SK-N-SH (cell line): Measurements from ENCODE around the gene PRSS56. TPM values are rescaled to one million over a fixed set of nuclear protein-coding genes. Genes with fewer than 3 reads are reported as not detected.

Experiments used
- CTCF ChIA-PET: fragments of 300-600, 350-600 bp; formaldehyde crosslinking; extraction: SDS; loops from one replicate; lab custom pipeline; 2021; lab: Yijun Ruan, JAX
- POLR2A ChIA-PET: fragments of 350-600 bp; sonication (Branson Sonifier 250); formaldehyde crosslinking; extraction: SDS; loops from one replicate; lab custom pipeline; 2020; ENCODE audit warnings: antibody characterized with exemption, inconsistent platforms; lab: Yijun Ruan, JAX
- DNase-seq: peaks from one replicate; pipeline ENCODE4 v3.0.0; 2012
- H2AFZ ChIP-seq: fragments of 200-600 bp; sonication (generic); 2 replicates; pipeline ENCODE4 v1.8.1; 2016; ENCODE audit warnings: antibody characterized with exemption, mild to moderate bottlenecking, low read depth
- H3F3A ChIP-seq: fragments of 200-600 bp; sonication (generic); replicated peaks from 2 replicates; pipeline ENCODE3; 2016; ENCODE audit warnings: antibody characterized with exemption, mild to moderate bottlenecking; ENCODE audit not compliant: insufficient read depth
- H3K27ac ChIP-seq, 2 experiments: fragments of 200-500 bp in 1 of 2; fragments of 200-600 bp in 1 of 2; sonication (Bioruptor generic) in 1 of 2; sonication (generic), shearing (Covaris generic) in 1 of 2; 2 replicates each; pipeline versions ENCODE4 v1.5.1 to v1.6.1; 2014 to 2016; ENCODE audit warnings: low read depth in 2 of 2, inconsistent platforms in 1 of 2, low read length in 1 of 2, mild to moderate bottlenecking in 1 of 2, mixed read lengths in 1 of 2
- H3K27me3 ChIP-seq: fragments of 200-600 bp; sonication (generic), shearing (Covaris generic); 2 replicates; pipeline ENCODE4 v1.6.1; 2016; ENCODE audit warnings: mixed run types; ENCODE audit not compliant: insufficient read depth
- H3K36me3 ChIP-seq, 2 experiments: fragments of 200-500 bp in 1 of 2; fragments of 200-600 bp in 1 of 2; sonication (Bioruptor generic) in 1 of 2; sonication (generic) in 1 of 2; replicated peaks in 1 of 2; 2 replicates each; pipeline versions ENCODE3 to v1.5.1; 2014 to 2016; ENCODE audit warnings: low read length in 1 of 2, mild to moderate bottlenecking in 1 of 2; ENCODE audit not compliant: insufficient read depth in 2 of 2, control insufficient read depth in 1 of 2
- H3K4me1 ChIP-seq, 2 experiments: fragments of 200-500 bp in 1 of 2; fragments of 200-600 bp in 1 of 2; sonication (Bioruptor generic) in 1 of 2; sonication (generic), shearing (Covaris generic) in 1 of 2; 2 replicates each; pipeline versions ENCODE4 v1.5.1 to v1.6.1; 2014 to 2016; ENCODE audit warnings: low read depth in 1 of 2, low read length in 1 of 2, mixed run types in 1 of 2; ENCODE audit not compliant: insufficient read depth in 2 of 2, control insufficient read depth in 1 of 2
- H3K4me2 ChIP-seq: fragments of 200-600 bp; sonication (generic), shearing (Covaris generic); 2 replicates; pipeline ENCODE4 v1.6.1; 2017; ENCODE audit warnings: mixed run types
- H3K4me3 ChIP-seq, 2 experiments: fragments of 200-500 bp in 1 of 2; fragments of 200-600 bp in 1 of 2; sonication (Bioruptor generic) in 1 of 2; sonication (generic), shearing (Covaris generic) in 1 of 2; 2 replicates each; pipeline versions ENCODE4 v1.5.1 to v1.8.1; 2014 to 2016; ENCODE audit warnings: low read depth in 2 of 2, inconsistent platforms in 1 of 2, low read length in 1 of 2, mild to moderate bottlenecking in 1 of 2, mixed read lengths in 1 of 2, moderate library complexity in 1 of 2
- H3K79me2 ChIP-seq: fragments of 200-600 bp; sonication (generic); 2 replicates; pipeline ENCODE4 v1.8.1; 2017; ENCODE audit warnings: mild to moderate bottlenecking; ENCODE audit not compliant: insufficient read depth
- H3K9ac ChIP-seq: fragments of 200-600 bp; sonication (generic); 2 replicates; pipeline ENCODE4 v1.6.1; 2017; ENCODE audit warnings: mixed run types
- H3K9me2 ChIP-seq: fragments of 200-600 bp; sonication (generic); 2 replicates; pipeline ENCODE4 v1.6.1; 2017; ENCODE audit warnings: mixed run types
- H3K9me3 ChIP-seq: fragments of 200-600 bp; sonication (generic); 2 replicates; pipeline ENCODE4 v1.6.1; 2017; ENCODE audit warnings: mixed run types, mild to moderate bottlenecking, moderate library complexity
- H4K20me1 ChIP-seq: fragments of 200-600 bp; sonication (generic); 2 replicates; pipeline ENCODE4 v1.6.1; 2017; ENCODE audit warnings: mild to moderate bottlenecking, mixed run types; ENCODE audit not compliant: insufficient read depth
- ELF1 ChIP-seq: IDR thresholded peaks from 2 replicates; pipeline ENCODE4 v1.4.0; 2012
- EP300 ChIP-seq, 2 experiments: IDR thresholded peaks; 2 replicates each; pipeline versions ENCODE4 v1.4.0 to v1.6.1; 2012; ENCODE audit warnings: borderline replicate concordance in 1 of 2, low read depth in 1 of 2, low read length in 1 of 2
- FOXJ3 ChIP-seq: sonication (generic); formaldehyde crosslinking; IDR thresholded peaks from 2 replicates; pipeline ENCODE4 v1.5.1; 2020; ENCODE audit warnings: mild to moderate bottlenecking, missing genetic modification reagents
- FOXM1 ChIP-seq: IDR thresholded peaks from 2 replicates; pipeline ENCODE4 v1.4.0; 2012; ENCODE audit warnings: low read depth, mild to moderate bottlenecking
- GABPA ChIP-seq: IDR thresholded peaks from 2 replicates; pipeline ENCODE4 v1.4.0; 2012; ENCODE audit warnings: low read depth, mild to moderate bottlenecking
- MAX ChIP-seq: IDR thresholded peaks from 2 replicates; pipeline ENCODE4 v1.4.0; 2012; ENCODE audit warnings: low read depth
- RAD21 ChIP-seq: IDR thresholded peaks from 2 replicates; pipeline ENCODE4 v1.6.1; 2012; ENCODE audit warnings: mild to moderate bottlenecking, low read length
- SIN3A ChIP-seq: IDR thresholded peaks from 2 replicates; pipeline ENCODE4 v1.6.1; 2012; ENCODE audit warnings: low read depth, mild to moderate bottlenecking, low read length, moderate library complexity, borderline replicate concordance
- SMC3 ChIP-seq: IDR thresholded peaks from 2 replicates; pipeline ENCODE4 v1.6.1; 2012; ENCODE audit warnings: low read depth, low read length, improper control_type of control experiment
- TAF1 ChIP-seq: IDR thresholded peaks from 2 replicates; pipeline ENCODE4 v1.6.1; 2012; ENCODE audit warnings: low read depth, mild to moderate bottlenecking, low read length, moderate library complexity, borderline replicate concordance
- USF2 ChIP-seq: fragments of 150-350 bp; IDR thresholded peaks from 2 replicates; pipeline ENCODE4 v1.6.1; 2017; ENCODE audit warnings: antibody characterized with exemption, low read length, low read depth, borderline replicate concordance
- YY1 ChIP-seq: IDR thresholded peaks from 2 replicates; pipeline ENCODE4 v1.4.0; 2012; ENCODE audit warnings: low read depth, mild to moderate bottlenecking
- WGBS: methylation state at CpG from one replicate; pipeline ENCODE4 v1.1.6; 2017; ENCODE audit warnings: low lambda C conversion rate; 5-methylcytosine and 5-hydroxymethylcytosine counted together
- polyA plus RNA-seq, 3 experiments: library from polyadenylated mRNA; depleted of rRNA; stranded (reverse); fragments of >200 nt; gene quantifications; 2 replicates each; pipeline ENCODE4 v1.2.3, GENCODE V29; 2012
- TF ChIP-seq, protein P1 (sequence below): IDR thresholded peaks from 2 replicates; pipeline ENCODE4 v1.4.0; 2012; ENCODE audit warnings: low read depth, borderline replicate concordance
- TF ChIP-seq, protein P2 (sequence below): fragments of 150-350 bp; IDR thresholded peaks from 2 replicates; pipeline ENCODE4 v1.6.1; 2016; ENCODE audit warnings: mild to moderate bottlenecking, low read depth, low read length

The PRSS56 gene
- polyA plus RNA-seq, 1 of the 3 experiments (the other 2 are of a cell fraction), result not detected

GRCh38 chr2:232513353-232513752 is 6.8 kb upstream of the PRSS56 start (continued):
- TF ChIP-seq MAX, result no peak
- no peak for TF ChIP-seq TAF1
- no peak for TF ChIP-seq USF2
- TF ChIP-seq SMC3, result no peak
- TF ChIP-seq ELF1, result no peak
- no peak for TF ChIP-seq RAD21

GRCh38 chr2:232515639-232516038 is 4.5 kb upstream of the PRSS56 start:
- ChIA-PET POLR2A (no interaction called here), CTCF (interaction anchor here (0.9 to 1.7 kb wide), 5 partner anchors 9 to 75 kb away, joined by 3 to 12 read pairs (median 4); partner anchors contain the start of gene CHRND)
- Histone ChIP-seq H4K20me1 (no peaks in the 10 kb centered on the region), H3K36me3 (no peaks in the 10 kb centered on the region), H3K27ac (no peak overlapping the region), H3K9me3 (no peaks in the 10 kb centered on the region), H3K79me2 (no peaks in the 10 kb centered on the region), H3K4me1 (peaks cover 0 to 15% of the 10 kb centered on the region in 2 experiments; a peak in 1 of 4 replicates), H3K4me2 (no peak overlapping the region), H3F3A (no peaks in the 10 kb centered on the region), H3K27me3 (peaks cover 19% of the 10 kb centered on the region), H3K9ac (no peak overlapping the region), H2AFZ (no peak overlapping the region), H3K9me2 (no peaks in the 10 kb centered on the region), H3K4me3 (no peak overlapping the region)
- WGBS, result 81% methylated on average over 7 of the region's 7 CpGs
- TF ChIP-seq, protein P1, sequence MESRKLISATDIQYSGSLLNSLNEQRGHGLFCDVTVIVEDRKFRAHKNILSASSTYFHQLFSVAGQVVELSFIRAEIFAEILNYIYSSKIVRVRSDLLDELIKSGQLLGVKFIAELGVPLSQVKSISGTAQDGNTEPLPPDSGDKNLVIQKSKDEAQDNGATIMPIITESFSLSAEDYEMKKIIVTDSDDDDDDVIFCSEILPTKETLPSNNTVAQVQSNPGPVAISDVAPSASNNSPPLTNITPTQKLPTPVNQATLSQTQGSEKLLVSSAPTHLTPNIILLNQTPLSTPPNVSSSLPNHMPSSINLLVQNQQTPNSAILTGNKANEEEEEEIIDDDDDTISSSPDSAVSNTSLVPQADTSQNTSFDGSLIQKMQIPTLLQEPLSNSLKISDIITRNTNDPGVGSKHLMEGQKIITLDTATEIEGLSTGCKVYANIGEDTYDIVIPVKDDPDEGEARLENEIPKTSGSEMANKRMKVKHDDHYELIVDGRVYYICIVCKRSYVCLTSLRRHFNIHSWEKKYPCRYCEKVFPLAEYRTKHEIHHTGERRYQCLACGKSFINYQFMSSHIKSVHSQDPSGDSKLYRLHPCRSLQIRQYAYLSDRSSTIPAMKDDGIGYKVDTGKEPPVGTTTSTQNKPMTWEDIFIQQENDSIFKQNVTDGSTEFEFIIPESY, result no peak
- TF ChIP-seq SIN3A (no peak), FOXM1 (no peak), EP300 (IDR thresholded peaks at IDR 0.05; ENCODE audit: borderline replicate concordance in 1 of 2, low read depth in 1 of 2, low read length in 1 of 2) (no peak), FOXJ3 (no peak), YY1 (no peak), GABPA (no peak)
- DNase-seq, result no peak

GRCh38 chr2:232516551-232516950 is 3.6 kb upstream of the PRSS56 start:
- H3K9me3 ChIP-seq, result no peaks in the 10 kb centered on the region
- no peak overlapping the region for H3K4me2 ChIP-seq
- no peaks in the 10 kb centered on the region for H3K79me2 ChIP-seq
- POLR2A ChIA-PET, result interaction anchor here (0.6 kb wide), 1 partner anchor 82 kb away, joined by 3 read pairs; no protein-coding TSS in a partner anchor
- H3F3A ChIP-seq, result no peaks in the 10 kb centered on the region
- H3K4me1 ChIP-seq, result peaks cover 0 to 11% of the 10 kb centered on the region in 2 experiments; a peak in 1 of 4 replicates
- TF ChIP-seq, protein P2, sequence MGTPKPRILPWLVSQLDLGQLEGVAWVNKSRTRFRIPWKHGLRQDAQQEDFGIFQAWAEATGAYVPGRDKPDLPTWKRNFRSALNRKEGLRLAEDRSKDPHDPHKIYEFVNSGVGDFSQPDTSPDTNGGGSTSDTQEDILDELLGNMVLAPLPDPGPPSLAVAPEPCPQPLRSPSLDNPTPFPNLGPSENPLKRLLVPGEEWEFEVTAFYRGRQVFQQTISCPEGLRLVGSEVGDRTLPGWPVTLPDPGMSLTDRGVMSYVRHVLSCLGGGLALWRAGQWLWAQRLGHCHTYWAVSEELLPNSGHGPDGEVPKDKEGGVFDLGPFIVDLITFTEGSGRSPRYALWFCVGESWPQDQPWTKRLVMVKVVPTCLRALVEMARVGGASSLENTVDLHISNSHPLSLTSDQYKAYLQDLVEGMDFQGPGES, result no peak
- no peak for TF ChIP-seq YY1
- no peak overlapping the region for H2AFZ ChIP-seq
- H3K27ac ChIP-seq, result no peak overlapping the region
- H3K9me2 ChIP-seq, result no peaks in the 10 kb centered on the region
- no peak overlapping the region for H3K4me3 ChIP-seq
- peaks cover 20% of the 10 kb centered on the region for H3K27me3 ChIP-seq
- CTCF ChIA-PET, result interaction anchor here (1.6 to 1.7 kb wide), 2 partner anchors 8 to 70 kb away, joined by 8 to 12 read pairs; no protein-coding TSS in a partner anchor
- no peak for DNase-seq
- no peaks in the 10 kb centered on the region for H3K36me3 ChIP-seq
- H4K20me1 ChIP-seq, result no peaks in the 10 kb centered on the region
- no peak overlapping the region for H3K9ac ChIP-seq
- 57% methylated on average over 3 of the region's 3 CpGs for WGBS
